Astrocyte (in vitro differentiated cells and primary cell): ENCODE measurements around the gene CSNK1E.

Source experiments
- EZH2 ChIP-seq: IDR thresholded peaks from 2 replicates; pipeline ENCODE4 v1.6.1; 2012; ENCODE audit warnings: mild to moderate bottlenecking, low read length, inconsistent platforms; ENCODE audit not compliant: insufficient read depth
- TF ChIP-seq, protein P1 (sequence below): IDR thresholded peaks from 2 replicates; pipeline ENCODE4 v1.5.1; 2011; ENCODE audit warnings: low read depth, mild to moderate bottlenecking, inconsistent platforms, low read length, moderate library complexity; ENCODE audit not compliant: insufficient read depth

DNA sequence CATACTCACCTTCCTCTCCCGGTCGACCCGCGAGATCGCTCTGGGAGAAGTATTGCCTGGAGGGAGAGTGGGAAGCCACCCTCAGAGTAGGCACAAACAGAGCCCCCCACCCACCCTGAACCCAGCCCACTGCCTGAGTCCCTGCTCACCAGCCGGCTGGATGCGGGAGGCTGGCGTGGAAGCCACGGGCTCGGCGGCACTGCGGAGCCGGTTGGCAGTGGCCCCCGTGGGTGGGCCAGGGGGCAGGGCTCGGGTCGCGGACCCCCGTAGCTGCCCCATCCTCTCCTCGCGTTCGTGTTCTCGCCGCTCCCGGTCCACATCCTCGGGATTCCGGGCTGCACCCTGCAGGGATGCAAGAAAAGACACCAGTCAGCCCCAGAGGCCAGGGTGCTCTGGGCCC lies 23.0 kb downstream of the CSNK1E start:
- TF ChIP-seq, protein P1, sequence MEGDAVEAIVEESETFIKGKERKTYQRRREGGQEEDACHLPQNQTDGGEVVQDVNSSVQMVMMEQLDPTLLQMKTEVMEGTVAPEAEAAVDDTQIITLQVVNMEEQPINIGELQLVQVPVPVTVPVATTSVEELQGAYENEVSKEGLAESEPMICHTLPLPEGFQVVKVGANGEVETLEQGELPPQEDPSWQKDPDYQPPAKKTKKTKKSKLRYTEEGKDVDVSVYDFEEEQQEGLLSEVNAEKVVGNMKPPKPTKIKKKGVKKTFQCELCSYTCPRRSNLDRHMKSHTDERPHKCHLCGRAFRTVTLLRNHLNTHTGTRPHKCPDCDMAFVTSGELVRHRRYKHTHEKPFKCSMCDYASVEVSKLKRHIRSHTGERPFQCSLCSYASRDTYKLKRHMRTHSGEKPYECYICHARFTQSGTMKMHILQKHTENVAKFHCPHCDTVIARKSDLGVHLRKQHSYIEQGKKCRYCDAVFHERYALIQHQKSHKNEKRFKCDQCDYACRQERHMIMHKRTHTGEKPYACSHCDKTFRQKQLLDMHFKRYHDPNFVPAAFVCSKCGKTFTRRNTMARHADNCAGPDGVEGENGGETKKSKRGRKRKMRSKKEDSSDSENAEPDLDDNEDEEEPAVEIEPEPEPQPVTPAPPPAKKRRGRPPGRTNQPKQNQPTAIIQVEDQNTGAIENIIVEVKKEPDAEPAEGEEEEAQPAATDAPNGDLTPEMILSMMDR = no peak
- TF ChIP-seq EZH2 = no peak
